VCaP (cell line): ENCODE results near the gene ENAH.

ENCODE experiments used
- H3K27ac ChIP-seq: fragments of 450-650 bp; 2 replicates; pipeline ENCODE4 v1.5.1; 2017
- TF ChIP-seq, protein P1 (sequence below): fragments of 450-650 bp; conservative IDR thresholded peaks from 2 replicates; pipeline ENCODE4 v1.5.1; 2017; ENCODE audit warnings: mild to moderate bottlenecking, moderate library complexity

ENAH gene

DNA sequence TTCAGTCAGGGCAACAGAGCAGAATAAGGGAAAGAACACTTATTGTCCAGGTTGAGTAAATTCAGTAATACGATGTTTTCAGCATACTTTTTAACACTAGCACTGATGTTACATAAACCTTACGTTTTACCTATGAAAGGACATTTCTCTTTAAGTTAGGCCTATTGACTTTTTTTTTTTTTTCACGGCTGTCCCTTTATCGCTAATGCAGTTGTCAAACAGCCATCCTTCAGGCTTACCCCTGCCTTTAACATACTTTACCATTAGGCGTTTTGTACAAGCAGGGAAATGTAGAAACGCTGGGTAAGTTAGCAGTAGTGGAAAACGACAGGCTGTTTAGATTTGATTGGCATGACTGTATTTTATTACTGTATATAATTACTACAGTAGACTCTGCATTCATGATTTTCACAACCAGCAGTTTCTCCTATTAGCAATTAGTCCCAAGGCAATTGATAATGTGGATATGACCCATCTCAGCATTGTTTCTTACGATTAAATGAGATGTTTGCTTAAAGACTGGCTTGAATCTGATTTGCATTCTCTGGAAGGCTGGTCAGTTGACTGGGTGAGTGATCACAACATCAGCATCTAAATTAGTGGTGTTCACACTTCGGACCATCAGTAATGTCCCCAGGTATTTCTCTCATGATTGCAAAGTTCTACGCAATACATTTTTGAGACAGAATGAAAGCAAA lies 115.2 kb downstream of the ENAH start:
- TF ChIP-seq, protein P1, sequence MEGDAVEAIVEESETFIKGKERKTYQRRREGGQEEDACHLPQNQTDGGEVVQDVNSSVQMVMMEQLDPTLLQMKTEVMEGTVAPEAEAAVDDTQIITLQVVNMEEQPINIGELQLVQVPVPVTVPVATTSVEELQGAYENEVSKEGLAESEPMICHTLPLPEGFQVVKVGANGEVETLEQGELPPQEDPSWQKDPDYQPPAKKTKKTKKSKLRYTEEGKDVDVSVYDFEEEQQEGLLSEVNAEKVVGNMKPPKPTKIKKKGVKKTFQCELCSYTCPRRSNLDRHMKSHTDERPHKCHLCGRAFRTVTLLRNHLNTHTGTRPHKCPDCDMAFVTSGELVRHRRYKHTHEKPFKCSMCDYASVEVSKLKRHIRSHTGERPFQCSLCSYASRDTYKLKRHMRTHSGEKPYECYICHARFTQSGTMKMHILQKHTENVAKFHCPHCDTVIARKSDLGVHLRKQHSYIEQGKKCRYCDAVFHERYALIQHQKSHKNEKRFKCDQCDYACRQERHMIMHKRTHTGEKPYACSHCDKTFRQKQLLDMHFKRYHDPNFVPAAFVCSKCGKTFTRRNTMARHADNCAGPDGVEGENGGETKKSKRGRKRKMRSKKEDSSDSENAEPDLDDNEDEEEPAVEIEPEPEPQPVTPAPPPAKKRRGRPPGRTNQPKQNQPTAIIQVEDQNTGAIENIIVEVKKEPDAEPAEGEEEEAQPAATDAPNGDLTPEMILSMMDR, result no peak
- no peak overlapping the region for H3K27ac ChIP-seq

DNA sequence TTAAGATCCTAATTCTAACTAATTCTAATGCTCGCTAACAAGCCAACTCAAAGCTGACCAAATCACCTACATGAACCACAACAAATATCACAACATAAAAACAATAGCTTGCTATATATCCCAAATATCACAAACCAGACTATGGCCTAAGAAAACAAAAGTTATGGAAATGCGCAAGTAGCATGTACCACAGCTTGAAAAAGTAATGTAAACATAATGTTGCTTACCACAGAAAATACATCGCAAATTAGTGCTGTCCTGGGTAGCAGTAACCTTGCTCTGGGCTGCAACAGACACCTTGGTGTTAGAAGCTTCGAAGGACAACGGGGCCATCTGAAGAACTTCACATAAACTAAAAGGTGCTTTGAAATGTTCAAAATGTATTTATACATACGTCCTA lies 117.6 kb downstream of the ENAH start:
- TF ChIP-seq, protein P1, result no peak
- H3K27ac ChIP-seq, result no peak overlapping the region

- H3K27ac ChIP-seq, result no peak overlapping the region; the same call in 1 of the 2 replicates
- TF ChIP-seq, protein P1, result no peak
These were observed 118.2 kb downstream of the ENAH start for GRCh38 chr1:225534772-225535171.

DNA sequence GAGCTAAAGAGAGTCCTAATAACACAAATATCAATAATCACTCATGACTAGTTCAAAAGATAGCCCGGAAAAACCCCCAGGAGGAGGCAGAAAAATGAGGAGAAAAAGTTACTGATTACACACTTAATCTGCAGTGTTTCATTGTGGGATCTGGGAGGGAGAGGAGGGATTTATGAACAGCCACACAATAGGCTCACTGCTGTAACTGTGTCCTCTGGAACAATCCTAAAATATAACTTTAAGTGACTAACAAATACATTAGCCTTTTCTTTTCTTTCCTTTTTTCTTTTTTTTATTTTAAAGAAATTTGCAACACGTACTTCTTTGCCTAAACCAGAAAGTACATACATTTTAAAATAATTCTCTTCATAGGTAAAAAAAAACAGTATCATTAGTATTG lies 118.8 kb downstream of the ENAH start:
- TF ChIP-seq, protein P1, result no peak
- H3K27ac ChIP-seq, result peak overlapping the region; percentile 41; the same call in 1 of the 2 replicates

GRCh38 chr1:225533238-225533637 lies 119.7 kb downstream of the ENAH start:
- TF ChIP-seq, protein P1, result no peak
- H3K27ac ChIP-seq, result peak overlapping the region; percentile 41

- TF ChIP-seq, protein P1, result no peak
- H3K27ac ChIP-seq, result peak overlapping the region; percentile 41
These were observed 120.5 kb downstream of the ENAH start for GRCh38 chr1:225532240-225532944.

- no peak overlapping the region for H3K27ac ChIP-seq
- TF ChIP-seq, protein P1, result no peak
These were observed 123.2 kb downstream of the ENAH start for GRCh38 chr1:225529726-225530125.
